Activated CD4-positive, alpha-beta memory T cell treated with anti-CD3 and anti-CD28 coated beads, Interleukin-2, amount 10 ng/mL, durations not matched to agents 7 days and 5 days (primary cell): ENCODE data around the gene MMS22L. TPM values are rescaled to one million over a fixed set of nuclear protein-coding genes. Genes with fewer than 3 reads are reported as not detected.

Experiments
- CTCF ChIA-PET: fragments of 350-600 bp; sonication (Branson Sonifier 250); formaldehyde crosslinking; loops from one replicate; lab custom pipeline; 2021; ENCODE audit warnings: antibody characterized with exemption, inconsistent platforms; lab: Charles Lee
- POLR2A ChIA-PET: fragments of 350-600 bp; sonication (Branson Sonifier 250); formaldehyde crosslinking; loops from one replicate; lab custom pipeline; 2021; ENCODE audit warnings: antibody characterized with exemption; lab: Charles Lee
- DNase-seq: peaks from one replicate; pipeline ENCODE4 v3.0.0-alpha.2; 2020
- H3K27ac Mint-ChIP-seq: one replicate; pipeline ENCODE4 v1.8.0; 2021; ENCODE audit warnings: mild to moderate bottlenecking, mixed read lengths
- H3K27me3 Mint-ChIP-seq: one replicate; pipeline ENCODE4 v1.8.0; 2021; ENCODE audit warnings: mixed read lengths
- H3K36me3 Mint-ChIP-seq: one replicate; pipeline ENCODE4 v1.8.0; 2021; ENCODE audit warnings: low read depth, mixed read lengths
- H3K4me1 Mint-ChIP-seq: one replicate; pipeline ENCODE4 v1.8.0; 2021; ENCODE audit warnings: mixed read lengths
- H3K4me3 Mint-ChIP-seq: one replicate; pipeline ENCODE4 v1.8.0; 2021; ENCODE audit warnings: mild to moderate bottlenecking, mixed read lengths
- H3K9me3 Mint-ChIP-seq: one replicate; pipeline ENCODE4 v1.8.0; 2021; ENCODE audit warnings: mixed read lengths
- total RNA-seq, 2 experiments: library from RNA; stranded (reverse); gene quantifications; one replicate each; pipeline ENCODE4 v1.2.3, GENCODE V29; 2021

The MMS22L gene
- total RNA-seq, 2 experiments from 2014 or later: 32.7 to 39.4 TPM

- POLR2A ChIA-PET: interaction anchor here (1.0 to 1.2 kb wide), 2 partner anchors 14 to 68 kb away, joined by 3 read pairs; partner anchors contain the start of gene MMS22L
Observed at GRCh38 chr6:97215157-97215769, 67.8 kb downstream of the MMS22L start.

GRCh38 chr6:97214671-97215070 is 68.3 kb downstream of the MMS22L start:
- H3K4me1 Mint-ChIP-seq: peaks cover 4% of the 10 kb centered on the region
- POLR2A ChIA-PET: interaction anchor here (1.0 kb wide), 1 partner anchor 69 kb away, joined by 3 read pairs; the partner anchor contains the start of gene MMS22L
- no peak overlapping the region for H3K27ac Mint-ChIP-seq
- no peaks in the 10 kb centered on the region for H3K9me3 Mint-ChIP-seq
- no peaks in the 10 kb centered on the region for H3K27me3 Mint-ChIP-seq
- CTCF ChIA-PET: interaction anchor here (1.0 to 2.2 kb wide), 4 partner anchors 12 to 179 kb away, joined by 3 to 9 read pairs (median 8); no protein-coding TSS in a partner anchor
- peaks cover 19% of the 10 kb centered on the region for H3K36me3 Mint-ChIP-seq
- no peak overlapping the region for H3K4me3 Mint-ChIP-seq
- DNase-seq: no peak

More at GRCh38 chr6:97215157-97215769, 67.8 kb downstream of the MMS22L start:
- CTCF ChIA-PET: interaction anchor here (1.0 to 2.4 kb wide), 5 partner anchors 12 to 179 kb away, joined by 3 to 9 read pairs (median 8); no protein-coding TSS in a partner anchor
- peaks cover 4% of the 10 kb centered on the region for H3K4me1 Mint-ChIP-seq
- no peaks in the 10 kb centered on the region for H3K27me3 Mint-ChIP-seq
- DNase-seq: no peak
- H3K27ac Mint-ChIP-seq: no peak overlapping the region
- no peak overlapping the region for H3K4me3 Mint-ChIP-seq
- H3K9me3 Mint-ChIP-seq: no peaks in the 10 kb centered on the region
- H3K36me3 Mint-ChIP-seq: peaks cover 21% of the 10 kb centered on the region

GRCh38 chr6:97207383-97207782 is 75.6 kb downstream of the MMS22L start:
- no peak overlapping the region for H3K4me3 Mint-ChIP-seq
- H3K27me3 Mint-ChIP-seq: no peaks in the 10 kb centered on the region
- H3K36me3 Mint-ChIP-seq: peaks cover 20% of the 10 kb centered on the region
- ChIA-PET POLR2A (no interaction called here), CTCF (no interaction called here)
- DNase-seq: no peak
- no peaks in the 10 kb centered on the region for H3K4me1 Mint-ChIP-seq
- H3K9me3 Mint-ChIP-seq: no peaks in the 10 kb centered on the region
- H3K27ac Mint-ChIP-seq: no peak overlapping the region

DNA sequence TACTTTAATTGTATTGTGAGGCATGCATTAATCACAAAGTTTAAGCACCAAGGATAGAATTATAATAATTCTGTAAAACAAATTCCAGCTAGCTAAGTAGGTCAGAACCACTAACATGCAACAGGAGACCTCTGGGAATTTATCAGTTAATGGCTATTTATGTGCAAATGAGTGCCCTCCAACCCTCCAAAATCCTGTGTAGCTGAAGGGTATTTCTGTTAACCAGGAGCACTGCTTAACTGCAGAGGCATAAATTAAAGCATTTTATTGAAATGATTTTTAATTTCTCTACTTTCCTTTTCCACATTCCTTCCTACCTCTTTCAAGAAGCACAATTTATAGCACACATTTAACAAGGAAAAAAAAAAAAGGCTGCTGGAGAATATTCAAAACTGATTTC is 77.0 kb downstream of the MMS22L start:
- no peak overlapping the region for H3K4me3 Mint-ChIP-seq
- POLR2A ChIA-PET: no interaction called here
- no peaks in the 10 kb centered on the region for H3K27me3 Mint-ChIP-seq
- no peaks in the 10 kb centered on the region for H3K4me1 Mint-ChIP-seq
- H3K36me3 Mint-ChIP-seq: peaks cover 18% of the 10 kb centered on the region
- no peaks in the 10 kb centered on the region for H3K9me3 Mint-ChIP-seq
- CTCF ChIA-PET: no interaction called here
- no peak overlapping the region for H3K27ac Mint-ChIP-seq
- no peak for DNase-seq

DNA sequence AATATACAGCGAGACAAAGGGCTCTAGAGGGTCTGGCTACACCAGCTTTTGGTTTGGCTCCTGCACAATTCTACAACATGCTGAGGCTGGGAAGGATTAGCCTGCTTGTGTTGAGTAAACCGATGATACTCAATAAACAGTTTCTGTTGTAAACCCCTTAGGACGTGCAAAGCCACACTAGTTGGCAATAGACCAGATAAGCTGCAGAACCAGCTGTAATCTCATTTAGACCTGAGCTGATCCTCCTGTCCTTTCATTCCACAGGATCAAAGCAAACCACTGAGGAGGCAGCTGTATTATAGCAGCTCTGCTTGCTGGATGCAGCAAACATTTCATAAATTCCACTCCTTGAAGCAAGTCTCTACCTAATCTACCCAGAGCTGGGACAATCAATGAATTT is 79.7 kb downstream of the MMS22L start:
- Mint-ChIP-seq H3K27ac (no peak overlapping the region), H3K27me3 (no peaks in the 10 kb centered on the region), H3K36me3 (peaks cover 11% of the 10 kb centered on the region), H3K9me3 (no peaks in the 10 kb centered on the region), H3K4me3 (no peak overlapping the region), H3K4me1 (no peaks in the 10 kb centered on the region)
- CTCF ChIA-PET: interaction anchor here (2.1 to 2.2 kb wide), 2 partner anchors 12 to 17 kb away, joined by 9 to 11 read pairs; no protein-coding TSS in a partner anchor
- no peak for DNase-seq
- POLR2A ChIA-PET: interaction anchor here (0.9 kb wide), 1 partner anchor 78 kb away, joined by 4 read pairs; no protein-coding TSS in a partner anchor

GRCh38 chr6:97198046-97198565 is 84.9 kb downstream of the MMS22L start:
- no peak for DNase-seq
- H3K4me1 Mint-ChIP-seq: no peaks in the 10 kb centered on the region
- no peaks in the 10 kb centered on the region for H3K27me3 Mint-ChIP-seq
- CTCF ChIA-PET: interaction anchor here (1.3 to 3.6 kb wide), 2 partner anchors 9 to 12 kb away, joined by 3 to 11 read pairs; no protein-coding TSS in a partner anchor
- H3K27ac Mint-ChIP-seq: no peak overlapping the region
- H3K9me3 Mint-ChIP-seq: no peaks in the 10 kb centered on the region
- peaks cover 18% of the 10 kb centered on the region for H3K36me3 Mint-ChIP-seq
- POLR2A ChIA-PET: no interaction called here
- no peak overlapping the region for H3K4me3 Mint-ChIP-seq

DNA sequence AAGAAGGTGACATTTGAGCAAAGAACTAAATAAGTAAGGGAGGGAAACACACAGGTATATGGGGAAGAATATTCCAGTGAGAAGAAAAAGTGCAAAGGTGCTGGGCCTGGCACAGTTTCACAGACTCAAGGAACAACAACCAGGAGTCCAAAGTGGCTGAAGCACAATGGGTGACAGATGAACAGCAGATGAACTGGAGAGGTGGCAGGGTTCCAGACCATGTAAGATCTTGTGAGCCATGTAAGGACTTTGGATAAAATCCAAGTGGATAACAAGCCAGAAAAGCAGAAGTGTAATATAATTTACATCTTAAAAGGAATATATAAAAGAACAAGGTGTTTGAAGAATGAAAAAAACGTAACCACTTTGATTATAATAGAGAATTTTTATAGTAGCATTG is 87.9 kb downstream of the MMS22L start:
- Mint-ChIP-seq H3K27ac (no peak overlapping the region), H3K36me3 (peaks cover 14% of the 10 kb centered on the region), H3K9me3 (no peaks in the 10 kb centered on the region), H3K4me3 (no peak overlapping the region), H3K4me1 (no peaks in the 10 kb centered on the region), H3K27me3 (no peaks in the 10 kb centered on the region)
- ChIA-PET CTCF (no interaction called here), POLR2A (no interaction called here)
- no peak for DNase-seq

DNA sequence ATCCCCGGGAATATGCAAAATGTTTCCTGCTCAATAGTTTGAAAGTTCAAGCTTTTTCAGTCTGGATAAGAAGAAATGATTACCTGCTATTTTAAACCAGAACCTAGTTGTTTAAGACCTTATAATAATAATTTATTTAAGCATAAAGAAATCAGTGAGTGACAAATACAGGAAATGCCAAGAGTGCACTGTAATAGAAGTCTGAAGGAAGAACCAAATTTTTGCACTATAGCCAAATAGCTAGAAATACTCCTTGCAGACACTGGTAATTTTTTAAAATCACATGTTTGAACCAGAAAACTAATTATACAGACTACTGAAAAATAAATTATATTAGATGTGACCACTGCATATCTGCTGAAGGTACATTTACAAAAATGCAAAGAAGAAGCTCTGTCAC is 93.2 kb downstream of the MMS22L start:
- H3K4me1 Mint-ChIP-seq: no peaks in the 10 kb centered on the region
- no peaks in the 10 kb centered on the region for H3K27me3 Mint-ChIP-seq
- no peak overlapping the region for H3K4me3 Mint-ChIP-seq
- peaks cover 11% of the 10 kb centered on the region for H3K36me3 Mint-ChIP-seq
- ChIA-PET CTCF (interaction anchor here (0.6 to 1.1 kb wide), 4 partner anchors 9 to 205 kb away, joined by 3 read pairs; no protein-coding TSS in a partner anchor), POLR2A (no interaction called here)
- no peak for DNase-seq
- no peaks in the 10 kb centered on the region for H3K9me3 Mint-ChIP-seq
- H3K27ac Mint-ChIP-seq: no peak overlapping the region

DNA sequence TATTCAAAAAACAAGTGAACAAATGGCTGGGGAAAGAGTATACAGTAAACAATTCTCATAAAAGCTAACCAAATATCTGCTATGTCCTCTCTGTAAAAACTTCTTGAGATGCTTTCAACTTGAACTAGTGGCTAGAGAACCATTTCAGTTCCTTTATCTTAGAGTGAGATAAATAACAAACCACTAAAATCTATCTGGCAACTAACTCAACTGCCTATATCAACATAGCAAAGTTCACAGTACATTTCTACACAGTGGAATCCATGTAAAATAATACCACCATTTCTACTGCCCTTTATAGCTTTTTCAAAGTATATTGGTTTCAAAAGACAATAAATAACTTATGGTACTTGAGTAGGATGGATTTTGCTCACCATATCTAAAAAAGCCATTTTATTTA is 95.1 kb downstream of the MMS22L start:
- POLR2A ChIA-PET: no interaction called here
- H3K27ac Mint-ChIP-seq: no peak overlapping the region
- H3K9me3 Mint-ChIP-seq: no peaks in the 10 kb centered on the region
- H3K4me1 Mint-ChIP-seq: no peaks in the 10 kb centered on the region
- H3K36me3 Mint-ChIP-seq: peaks cover 5% of the 10 kb centered on the region
- no peaks in the 10 kb centered on the region for H3K27me3 Mint-ChIP-seq
- CTCF ChIA-PET: interaction anchor here (1.1 kb wide), 1 partner anchor 12 kb away, joined by 4 read pairs; no protein-coding TSS in a partner anchor
- no peak for DNase-seq
- H3K4me3 Mint-ChIP-seq: no peak overlapping the region

- Mint-ChIP-seq H3K27me3 (no peaks in the 10 kb centered on the region), H3K9me3 (no peaks in the 10 kb centered on the region), H3K4me3 (no peak overlapping the region), H3K36me3 (no peaks in the 10 kb centered on the region), H3K4me1 (no peaks in the 10 kb centered on the region), H3K27ac (no peak overlapping the region)
- CTCF ChIA-PET: interaction anchor here (0.6 to 2.4 kb wide), 16 partner anchors 9 to 212 kb away, joined by 3 to 11 read pairs (median 4); no protein-coding TSS in a partner anchor
- POLR2A ChIA-PET: no interaction called here
- DNase-seq: peak; percentile 66
Observed at GRCh38 chr6:97186416-97186999, 96.5 kb downstream of the MMS22L start.

- H3K4me1 Mint-ChIP-seq: no peaks in the 10 kb centered on the region
- peaks cover 33% of the 10 kb centered on the region for H3K36me3 Mint-ChIP-seq
- CTCF ChIA-PET: interaction anchor here (1.4 kb wide), 1 partner anchor 9 kb away, joined by 4 read pairs; no protein-coding TSS in a partner anchor
- no peak for DNase-seq
- POLR2A ChIA-PET: no interaction called here
- no peaks in the 10 kb centered on the region for H3K9me3 Mint-ChIP-seq
- no peak overlapping the region for H3K27ac Mint-ChIP-seq
- H3K4me3 Mint-ChIP-seq: no peak overlapping the region
- no peaks in the 10 kb centered on the region for H3K27me3 Mint-ChIP-seq
Observed at GRCh38 chr6:97177905-97178304, 105.1 kb downstream of the MMS22L start.

DNA sequence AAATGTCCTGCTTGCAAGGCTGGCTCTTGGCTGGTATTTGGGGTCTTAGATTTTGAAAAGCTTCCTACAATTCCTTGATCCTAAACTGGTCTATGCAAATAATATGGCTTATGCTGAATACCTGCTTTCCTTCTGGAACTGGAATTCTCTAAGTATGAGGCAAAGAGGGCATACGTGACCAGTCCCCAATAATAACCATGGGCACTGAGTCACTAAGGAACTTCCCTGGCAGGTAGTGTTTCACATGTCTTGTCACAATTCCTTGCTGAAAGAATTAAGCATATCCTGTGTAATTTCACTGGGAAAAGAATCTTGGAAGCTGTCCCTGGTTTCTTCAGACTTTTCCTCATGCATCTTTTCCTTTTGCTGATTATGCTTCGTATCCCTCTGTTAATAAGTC is 106.5 kb downstream of the MMS22L start:
- H3K36me3 Mint-ChIP-seq: peaks cover 39% of the 10 kb centered on the region
- DNase-seq: no peak
- no peak overlapping the region for H3K4me3 Mint-ChIP-seq
- ChIA-PET CTCF (no interaction called here), POLR2A (no interaction called here)
- no peak overlapping the region for H3K27ac Mint-ChIP-seq
- no peaks in the 10 kb centered on the region for H3K4me1 Mint-ChIP-seq
- no peaks in the 10 kb centered on the region for H3K9me3 Mint-ChIP-seq
- H3K27me3 Mint-ChIP-seq: no peaks in the 10 kb centered on the region

DNA sequence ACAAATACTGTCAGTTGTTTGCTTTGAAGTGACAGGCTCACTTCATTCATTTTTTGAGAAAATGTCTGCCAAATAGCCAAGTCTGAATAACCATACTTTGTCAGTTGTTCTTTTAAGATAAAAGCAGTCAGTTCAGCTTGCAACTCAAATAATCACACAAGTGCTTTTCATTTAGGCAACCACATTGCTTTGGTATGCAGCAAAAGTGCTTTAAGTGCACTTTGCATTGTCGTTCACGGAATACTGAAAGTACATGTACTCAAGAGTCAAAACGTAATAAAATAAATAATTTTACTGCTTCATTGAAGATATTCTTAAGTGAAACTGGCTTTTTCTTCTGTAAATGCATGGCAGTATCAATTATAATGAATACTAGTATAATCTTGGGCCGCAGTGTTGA is 107.2 kb downstream of the MMS22L start:
- no peak overlapping the region for H3K4me3 Mint-ChIP-seq
- H3K4me1 Mint-ChIP-seq: no peaks in the 10 kb centered on the region
- CTCF ChIA-PET: interaction anchor here (2.7 kb wide), 1 partner anchor 11 kb away, joined by 11 read pairs; no protein-coding TSS in a partner anchor
- H3K36me3 Mint-ChIP-seq: peaks cover 39% of the 10 kb centered on the region
- POLR2A ChIA-PET: no interaction called here
- no peak for DNase-seq
- H3K27me3 Mint-ChIP-seq: no peaks in the 10 kb centered on the region
- H3K9me3 Mint-ChIP-seq: no peaks in the 10 kb centered on the region
- H3K27ac Mint-ChIP-seq: no peak overlapping the region
